Measurements from ENCODE around the gene AP2A1.
A peak's percentile ranks its signal among the peaks of the same experiment; 100 is the strongest.
"Not testable (repeated sequence)": the region's sequence is repeated elsewhere in the genome, so short reads cannot be mapped to it uniquely, and the experiment has no call there.

The AP2A1 gene

DNA sequence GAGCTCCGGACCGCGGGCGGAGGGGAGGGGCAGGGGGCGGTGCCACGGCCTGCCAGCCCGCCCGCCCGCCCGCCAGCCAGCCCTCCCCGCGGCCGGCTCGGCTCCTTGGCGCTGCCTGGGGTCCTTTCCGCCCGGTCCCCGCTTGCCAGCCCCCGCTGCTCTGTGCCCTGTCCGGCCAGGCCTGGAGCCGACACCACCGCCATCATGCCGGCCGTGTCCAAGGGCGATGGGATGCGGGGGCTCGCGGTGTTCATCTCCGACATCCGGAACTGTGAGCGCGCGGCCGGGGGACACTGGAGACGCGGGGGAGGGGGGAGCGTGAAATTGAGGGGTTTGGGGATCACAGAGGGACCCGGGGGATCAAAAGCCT, at the start of gene AP2A1:
TSS of gene AP2A1 (plus strand) at position 72 of the 370 bp plus-strand sequence. CDS start at position 205, 133 bp downstream.
- Mint-ChIP-seq H3K36me3 (ENCODE audit: insufficient read depth) (peaks cover 12% of the 10 kb centered on the region), H3K4me1 (peaks cover 37% of the 10 kb centered on the region), H3K9me3 (no peaks in the 10 kb centered on the region), H3K27ac (ENCODE audit: low read depth) (peak within 1 kb of the TSS; percentile 90), H3K4me3 (peak within 1 kb of the TSS; percentile 77), H3K27me3 (no peaks in the 10 kb centered on the region)
- no peak for ATAC-seq (replicated peaks; ENCODE audit: extremely low read depth, poor library complexity, severe bottlenecking)
- no peak for DNase-seq (ENCODE audit: low spot score in 2 of 2)

DNA sequence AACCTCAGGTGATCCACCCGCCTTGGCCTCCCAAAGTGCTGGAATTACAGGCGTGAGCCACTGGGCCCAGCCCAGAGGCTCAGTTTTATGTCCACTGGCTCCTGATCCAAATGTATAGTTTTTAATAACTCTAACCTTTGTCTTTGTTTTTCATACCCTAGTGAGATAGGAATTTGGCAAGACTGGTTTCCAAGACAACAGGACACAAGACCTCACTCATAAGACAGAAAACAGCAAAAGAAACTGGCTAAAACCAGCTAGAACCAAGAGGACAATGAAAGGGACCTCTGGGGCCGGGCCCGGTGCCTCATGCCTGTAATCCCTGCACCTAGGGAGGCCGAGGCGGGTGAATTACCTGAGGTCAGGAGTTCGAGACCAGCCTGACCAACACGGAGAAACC, 48.3 kb upstream of the AP2A1 start:
- ATAC-seq (replicated peaks; ENCODE audit: extremely low read depth, poor library complexity, severe bottlenecking) (no peak), DNase-seq (ENCODE audit: low spot score in 2 of 2) (no peak)
- H3K36me3 Mint-ChIP-seq (ENCODE audit: insufficient read depth), result peaks cover 6% of the 10 kb centered on the region
- no peaks in the 10 kb centered on the region for H3K9me3 Mint-ChIP-seq
- H3K27me3 Mint-ChIP-seq, result no peaks in the 10 kb centered on the region
- peaks cover 7% of the 10 kb centered on the region for H3K4me1 Mint-ChIP-seq
- H3K4me3 Mint-ChIP-seq, result peak overlapping the region; percentile 60
- H3K27ac Mint-ChIP-seq (ENCODE audit: low read depth), result peak overlapping the region; percentile 41

DNA sequence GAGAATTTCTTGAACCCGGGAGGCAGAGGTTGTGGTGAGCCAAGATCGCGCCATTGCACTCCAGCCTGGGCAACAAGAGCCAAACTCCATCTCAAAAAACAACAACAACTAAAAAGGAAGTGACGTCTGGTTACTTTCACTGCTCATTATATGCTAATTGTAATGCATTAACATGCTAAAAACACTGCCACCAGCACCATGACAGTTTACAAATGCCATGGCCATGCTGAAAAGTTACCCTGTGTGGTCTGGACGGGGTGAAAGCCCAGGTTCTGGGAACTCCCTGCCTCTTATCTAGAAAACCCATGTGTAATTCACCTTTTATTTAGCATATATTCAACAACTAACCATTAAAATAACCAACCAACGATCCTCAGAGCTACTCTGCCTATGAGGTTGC, 47.8 kb upstream of the AP2A1 start:
- Mint-ChIP-seq H3K4me3 (no peak overlapping the region), H3K4me1 (peaks cover 7% of the 10 kb centered on the region), H3K36me3 (ENCODE audit: insufficient read depth) (peaks cover 6% of the 10 kb centered on the region), H3K27me3 (no peaks in the 10 kb centered on the region), H3K9me3 (no peaks in the 10 kb centered on the region), H3K27ac (ENCODE audit: low read depth) (no peak overlapping the region)
- ATAC-seq (replicated peaks; ENCODE audit: extremely low read depth, poor library complexity, severe bottlenecking) (no peak), DNase-seq (ENCODE audit: low spot score in 2 of 2) (no peak)

DNA sequence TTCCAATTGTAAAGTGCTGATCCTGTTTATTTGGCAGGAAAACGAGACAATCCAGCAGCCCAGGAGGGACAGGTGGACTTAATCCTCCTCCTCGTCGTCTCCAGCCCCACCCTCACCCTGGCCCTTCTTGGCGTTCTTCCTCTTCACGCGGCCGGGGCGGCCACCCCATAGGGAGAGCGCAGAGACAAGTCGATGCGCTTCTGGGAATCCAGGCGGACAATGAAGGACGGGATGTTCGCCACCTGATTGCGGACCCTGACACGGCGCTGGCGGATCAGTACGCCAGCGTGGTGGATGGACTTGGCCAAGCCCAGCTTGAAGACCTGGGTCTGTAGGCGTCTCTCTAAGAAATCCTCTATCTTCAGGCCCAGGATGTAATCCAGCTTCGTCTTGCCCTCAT, 47.4 kb upstream of the AP2A1 start:
- not testable (repeated sequence) for DNase-seq (ENCODE audit: low spot score in 2 of 2); H3K27ac Mint-ChIP-seq (ENCODE audit: low read depth); H3K27me3 Mint-ChIP-seq; H3K36me3 Mint-ChIP-seq (ENCODE audit: insufficient read depth); H3K4me1 Mint-ChIP-seq; ATAC-seq (replicated peaks; ENCODE audit: extremely low read depth, poor library complexity, severe bottlenecking); H3K4me3 Mint-ChIP-seq; H3K9me3 Mint-ChIP-seq

DNA sequence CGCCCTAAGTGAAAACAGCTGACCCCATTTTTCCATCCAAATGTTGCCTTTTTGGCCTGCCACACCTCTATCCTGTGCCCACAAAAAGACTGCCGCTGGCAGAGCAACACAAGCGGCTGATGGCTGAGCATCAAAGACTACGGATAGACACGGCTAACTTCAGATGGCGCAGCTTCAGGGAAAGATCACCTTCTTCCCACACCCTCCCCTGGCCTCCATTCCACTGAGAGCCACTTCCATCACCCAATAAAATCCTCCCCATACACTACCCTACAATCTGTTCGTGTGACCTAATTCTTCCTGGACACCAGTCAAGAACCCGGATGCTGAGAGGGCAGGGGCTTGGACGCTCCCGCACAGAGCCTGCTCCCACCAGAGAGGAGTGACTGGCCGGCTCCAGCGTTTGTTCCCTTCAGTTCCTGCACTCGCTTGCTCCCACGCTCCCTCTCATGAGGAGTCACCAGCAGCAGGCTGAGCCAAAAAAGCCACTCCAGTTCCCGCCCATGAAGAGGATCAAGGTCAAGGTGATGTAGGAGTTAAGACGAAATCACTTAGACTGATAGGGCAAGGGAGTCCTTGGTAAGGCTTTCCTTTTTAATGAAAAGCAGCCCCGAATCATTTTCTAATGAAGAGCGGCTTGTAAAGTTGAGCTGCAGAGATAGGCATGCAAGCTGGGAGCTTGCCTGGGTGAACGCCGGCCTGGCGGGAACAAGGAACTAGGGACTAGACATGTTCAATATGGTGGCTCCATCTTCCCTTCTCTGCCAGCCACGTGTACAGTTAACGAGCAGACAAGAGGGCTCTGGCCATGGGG, 39.4 kb upstream of the AP2A1 start:
- Mint-ChIP-seq H3K27ac (ENCODE audit: low read depth) (no peak overlapping the region), H3K4me1 (no peaks in the 10 kb centered on the region), H3K4me3 (no peak overlapping the region), H3K36me3 (ENCODE audit: insufficient read depth) (peaks cover 5% of the 10 kb centered on the region), H3K9me3 (no peaks in the 10 kb centered on the region), H3K27me3 (no peaks in the 10 kb centered on the region)
- ATAC-seq (replicated peaks; ENCODE audit: extremely low read depth, poor library complexity, severe bottlenecking), result no peak
- no peak for DNase-seq (ENCODE audit: low spot score in 2 of 2)

DNA sequence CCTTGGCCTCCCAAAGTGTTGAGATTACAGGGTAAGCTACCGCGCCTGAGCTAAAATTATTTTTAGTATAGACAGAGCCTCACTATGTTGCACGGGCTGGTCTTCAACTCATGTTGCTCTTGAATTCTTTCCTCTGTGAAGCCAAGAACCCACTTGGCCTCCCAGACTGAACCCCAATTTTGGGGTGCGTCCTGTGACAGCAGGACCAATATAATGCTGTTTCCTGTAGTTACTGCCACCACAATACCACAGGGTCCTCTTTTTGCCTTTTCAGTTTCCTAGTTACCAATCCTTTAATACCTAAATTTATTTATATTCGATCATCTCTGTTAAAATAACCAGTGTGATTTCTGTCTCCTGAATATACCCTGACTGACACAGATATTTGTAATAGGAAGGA, 36.6 kb upstream of the AP2A1 start:
- Mint-ChIP-seq H3K27ac (ENCODE audit: low read depth) (no peak overlapping the region), H3K36me3 (ENCODE audit: insufficient read depth) (peaks cover 4% of the 10 kb centered on the region), H3K4me1 (no peaks in the 10 kb centered on the region), H3K9me3 (no peaks in the 10 kb centered on the region), H3K27me3 (no peaks in the 10 kb centered on the region), H3K4me3 (no peak overlapping the region)
- ATAC-seq (replicated peaks; ENCODE audit: extremely low read depth, poor library complexity, severe bottlenecking) (no peak), DNase-seq (ENCODE audit: low spot score in 2 of 2) (no peak)

DNA sequence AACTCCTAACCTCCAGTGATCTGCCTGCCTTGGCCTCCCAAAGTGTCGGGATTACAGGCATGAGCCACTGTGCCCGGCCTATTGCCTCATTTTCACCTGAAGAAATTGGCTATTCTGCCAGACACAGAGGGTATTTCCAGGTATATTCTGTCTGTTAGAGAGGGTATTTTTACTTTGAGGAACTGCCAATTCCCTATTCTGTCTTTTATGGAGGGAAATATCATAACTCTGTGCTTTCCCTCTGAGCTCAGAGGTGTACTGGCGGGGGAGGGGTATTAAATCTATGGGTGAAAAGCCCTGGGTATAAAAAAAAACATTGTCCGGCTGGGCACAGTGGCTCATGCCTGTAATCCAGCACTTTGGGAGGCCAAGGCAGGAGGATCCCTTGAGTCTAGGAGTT, 28.5 kb upstream of the AP2A1 start:
- DNase-seq (ENCODE audit: low spot score in 2 of 2) (no peak), ATAC-seq (replicated peaks; ENCODE audit: extremely low read depth, poor library complexity, severe bottlenecking) (no peak)
- H3K4me1 Mint-ChIP-seq, result peaks cover 5% of the 10 kb centered on the region
- H3K36me3 Mint-ChIP-seq (ENCODE audit: insufficient read depth), result no peaks in the 10 kb centered on the region
- no peak overlapping the region for H3K4me3 Mint-ChIP-seq
- no peak overlapping the region for H3K27ac Mint-ChIP-seq (ENCODE audit: low read depth)
- no peaks in the 10 kb centered on the region for H3K9me3 Mint-ChIP-seq
- no peaks in the 10 kb centered on the region for H3K27me3 Mint-ChIP-seq

DNA sequence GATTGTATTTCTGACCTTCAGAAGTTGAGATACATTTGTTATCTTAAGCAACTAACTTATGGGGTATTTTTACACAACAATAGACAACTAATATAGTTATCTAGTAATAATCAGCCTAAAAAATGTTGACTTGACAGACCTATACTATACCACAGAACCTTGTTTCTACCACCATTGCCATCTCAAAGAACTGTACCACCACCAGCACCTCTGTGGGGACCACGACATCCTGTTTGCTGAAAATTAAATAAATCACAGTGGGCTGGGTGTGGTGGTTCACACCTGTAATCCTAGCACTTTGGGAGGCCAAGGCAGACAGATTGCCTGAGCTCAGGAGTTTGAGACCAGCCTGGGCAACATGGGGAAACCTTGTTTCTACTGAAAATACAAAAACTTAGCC, 27.7 kb upstream of the AP2A1 start:
- Mint-ChIP-seq H3K4me3 (no peak overlapping the region), H3K27ac (ENCODE audit: low read depth) (no peak overlapping the region), H3K9me3 (no peaks in the 10 kb centered on the region), H3K36me3 (ENCODE audit: insufficient read depth) (peaks cover 3% of the 10 kb centered on the region), H3K27me3 (no peaks in the 10 kb centered on the region), H3K4me1 (peaks cover 5% of the 10 kb centered on the region)
- no peak for ATAC-seq (replicated peaks; ENCODE audit: extremely low read depth, poor library complexity, severe bottlenecking)
- no peak for DNase-seq (ENCODE audit: low spot score in 2 of 2)

DNA sequence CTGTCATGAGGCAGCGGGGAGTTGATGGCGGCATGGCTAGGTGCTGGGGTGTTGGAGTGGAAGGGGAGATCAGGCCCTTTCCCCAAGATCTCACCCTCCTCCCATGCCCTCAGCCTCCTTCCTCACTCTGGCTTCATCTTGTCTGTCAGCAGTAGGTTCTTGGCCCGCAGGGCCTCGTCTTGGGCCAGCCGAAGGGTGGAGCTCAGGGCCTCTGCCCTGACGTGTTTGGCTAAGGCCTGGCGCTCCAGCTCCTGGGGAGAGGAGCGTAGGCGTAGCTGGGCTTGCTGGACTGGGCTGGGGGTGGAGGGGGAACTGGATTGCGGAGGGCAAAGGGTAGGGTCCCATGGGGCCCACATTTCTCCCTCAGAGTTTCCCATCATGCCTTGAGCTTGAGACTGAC, 26.9 kb upstream of the AP2A1 start:
- Mint-ChIP-seq H3K27me3 (no peaks in the 10 kb centered on the region), H3K4me3 (no peak overlapping the region), H3K9me3 (no peaks in the 10 kb centered on the region), H3K27ac (ENCODE audit: low read depth) (no peak overlapping the region), H3K4me1 (peaks cover 5% of the 10 kb centered on the region), H3K36me3 (ENCODE audit: insufficient read depth) (peaks cover 3% of the 10 kb centered on the region)
- DNase-seq (ENCODE audit: low spot score in 2 of 2), result no peak
- no peak for ATAC-seq (replicated peaks; ENCODE audit: extremely low read depth, poor library complexity, severe bottlenecking)

DNA sequence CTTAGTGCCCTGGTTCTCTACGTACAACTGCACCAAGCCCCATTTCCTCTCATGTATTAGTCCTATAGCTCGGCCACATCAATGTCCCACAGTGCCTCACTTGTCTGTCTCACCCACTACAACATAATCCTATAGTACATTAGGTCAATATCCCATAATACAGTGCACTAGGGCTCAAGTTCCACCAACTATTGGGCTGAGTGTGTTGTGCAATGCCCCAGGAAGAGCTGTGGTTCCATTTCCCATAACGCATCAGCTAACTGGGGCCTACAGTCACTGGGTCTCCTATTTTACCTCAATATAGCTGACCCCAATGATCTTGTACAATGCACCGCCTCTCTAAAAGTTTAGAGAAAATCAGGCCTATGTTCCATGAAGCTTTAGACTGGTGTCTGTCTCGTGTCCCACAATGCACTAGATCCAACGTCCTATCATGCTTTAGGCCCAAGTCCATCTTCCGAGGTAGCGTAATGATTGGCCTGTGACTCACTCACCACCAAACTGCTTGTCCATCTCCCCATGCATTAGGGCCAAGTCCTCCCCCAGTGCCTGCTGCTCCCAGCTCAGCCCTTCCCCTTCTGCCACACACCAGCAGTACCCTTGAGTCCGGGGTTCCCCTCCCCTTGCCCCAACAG, 25.5 kb upstream of the AP2A1 start:
- Mint-ChIP-seq H3K27me3 (no peaks in the 10 kb centered on the region), H3K27ac (ENCODE audit: low read depth) (no peak overlapping the region), H3K36me3 (ENCODE audit: insufficient read depth) (peaks cover 3% of the 10 kb centered on the region), H3K9me3 (no peaks in the 10 kb centered on the region), H3K4me1 (peaks cover 5% of the 10 kb centered on the region), H3K4me3 (no peak overlapping the region)
- no peak for DNase-seq (ENCODE audit: low spot score in 2 of 2)
- no peak for ATAC-seq (replicated peaks; ENCODE audit: extremely low read depth, poor library complexity, severe bottlenecking)

DNA sequence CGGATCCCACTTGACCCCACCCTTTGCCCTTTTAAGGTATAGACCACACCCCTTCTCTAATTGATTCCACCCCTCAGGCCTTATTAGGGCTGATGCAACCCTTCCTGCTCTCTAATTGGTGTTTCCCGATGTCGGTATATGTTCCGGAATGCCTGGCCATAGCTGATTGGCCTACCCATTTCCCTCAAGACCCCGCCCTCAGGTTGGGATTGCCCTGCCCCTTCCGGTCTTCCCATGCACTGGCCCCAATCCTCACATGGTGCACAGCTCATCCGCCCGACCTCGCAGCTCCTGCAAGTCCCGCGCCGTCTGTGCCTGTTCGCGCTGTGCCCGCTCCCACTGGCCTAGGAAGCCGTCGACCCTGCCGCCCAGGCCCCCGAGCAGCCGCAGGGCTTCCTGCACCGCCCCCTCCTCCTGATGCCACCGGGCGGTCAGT, 21.8 kb upstream of the AP2A1 start:
- H3K9me3 Mint-ChIP-seq, result no peaks in the 10 kb centered on the region
- ATAC-seq (replicated peaks; ENCODE audit: extremely low read depth, poor library complexity, severe bottlenecking) (no peak), DNase-seq (ENCODE audit: low spot score in 2 of 2) (no peak)
- H3K4me3 Mint-ChIP-seq, result no peak overlapping the region
- H3K27ac Mint-ChIP-seq (ENCODE audit: low read depth), result no peak overlapping the region
- H3K4me1 Mint-ChIP-seq, result no peaks in the 10 kb centered on the region
- H3K36me3 Mint-ChIP-seq (ENCODE audit: insufficient read depth), result peaks cover 3% of the 10 kb centered on the region
- no peaks in the 10 kb centered on the region for H3K27me3 Mint-ChIP-seq

DNA sequence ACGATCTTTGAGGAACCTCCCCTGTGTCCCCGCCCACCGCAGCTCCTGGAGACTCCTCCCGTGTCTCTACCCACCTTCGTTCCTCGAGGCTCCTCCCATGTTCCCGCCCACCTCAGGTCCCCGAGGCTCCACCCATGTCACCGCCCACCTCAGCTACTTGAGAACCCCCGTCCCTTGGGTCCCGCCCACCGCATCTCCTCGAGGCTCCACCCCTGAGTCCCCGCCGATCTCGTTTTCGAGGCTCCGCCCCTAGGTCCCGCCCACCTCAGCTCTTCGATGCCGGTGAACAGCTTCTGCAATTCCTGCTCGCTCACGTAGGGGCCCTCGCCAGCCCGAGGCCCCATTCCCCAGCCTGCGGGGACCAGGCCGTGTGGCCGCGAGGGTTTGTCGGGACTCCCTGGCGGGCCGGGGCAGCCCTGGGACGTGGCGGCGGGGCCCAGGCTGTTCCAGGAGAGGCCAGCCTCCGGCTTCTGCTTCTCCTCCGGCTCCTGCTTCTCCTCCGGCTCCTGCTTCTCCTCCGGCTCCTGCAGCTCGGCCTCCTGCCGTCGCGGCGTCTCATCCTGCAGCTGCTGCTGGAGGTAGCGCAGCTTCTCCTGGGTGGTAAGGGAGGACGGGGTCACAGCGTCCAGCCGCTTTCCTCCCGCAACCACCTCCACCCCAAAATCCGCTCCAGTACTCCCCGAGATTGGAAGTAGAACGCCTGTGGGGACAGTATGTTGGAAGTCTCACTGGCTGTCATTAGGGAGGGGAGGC, 20.4 kb upstream of the AP2A1 start:
- Mint-ChIP-seq H3K27ac (ENCODE audit: low read depth) (no peak overlapping the region), H3K27me3 (no peaks in the 10 kb centered on the region), H3K4me3 (peak overlapping the region; percentile 27), H3K36me3 (ENCODE audit: insufficient read depth) (peaks cover 3% of the 10 kb centered on the region), H3K9me3 (no peaks in the 10 kb centered on the region), H3K4me1 (no peaks in the 10 kb centered on the region)
- ATAC-seq (replicated peaks; ENCODE audit: extremely low read depth, poor library complexity, severe bottlenecking) (no peak), DNase-seq (ENCODE audit: low spot score in 2 of 2) (peak; percentile 20 to 21)
